ENCODE data around the gene IGF2BP2. TPM values are rescaled to one million over a fixed set of nuclear protein-coding genes. Genes with fewer than 3 reads are reported as not detected.

IGF2BP2 gene
- total and polyA plus RNA-seq, 2 of the 13 experiments (the other 11 are each of a cell fraction or from before 2014, with no cell fraction given): 6.5 to 46.0 TPM

- TF ChIP-seq ZNF569 (CRISPR knock-in tag; IDR thresholded peaks at IDR 0.05; ENCODE audit: borderline replicate concordance) (no peak), TEF (CRISPR knock-in tag; IDR thresholded peaks at IDR 0.05) (no peak), ZNF552 (CRISPR knock-in tag; IDR thresholded peaks at IDR 0.05; ENCODE audit: borderline replicate concordance) (no peak), IKZF5 (CRISPR knock-in tag; IDR thresholded peaks at IDR 0.05) (no peak), CEBPZ (IDR thresholded peaks at IDR 0.05; ENCODE audit: low read length) (no peak), PLRG1 (conservative IDR thresholded peaks at IDR 0.05) (no peak), ZNF883 (CRISPR knock-in tag; IDR thresholded peaks at IDR 0.05; ENCODE audit: not compliant biosample characterization) (no peak), HCFC1 (IDR thresholded peaks at IDR 0.05; ENCODE audit: low read depth, low read length) (no peak), ATF7-NPFF (CRISPR knock-in tag; IDR thresholded peaks at IDR 0.05; ENCODE audit: low read depth) (0 out of 2 replicates have a peak, but pooled peaks have one; percentile 33), ZNF362 (CRISPR knock-in tag; IDR thresholded peaks at IDR 0.05; ENCODE audit: borderline replicate concordance) (no peak), TBP (CRISPR knock-in tag; IDR thresholded peaks at IDR 0.05) (no peak), ZNF703 (CRISPR knock-in tag; IDR thresholded peaks at IDR 0.05; ENCODE audit: borderline replicate concordance) (no peak), DBP (CRISPR knock-in tag; IDR thresholded peaks at IDR 0.05; ENCODE audit: not compliant biosample characterization) (no peak), ZBTB2 (CRISPR knock-in tag; IDR thresholded peaks at IDR 0.05; ENCODE audit: low read depth) (peak; percentile 84), ZNF264 (CRISPR knock-in tag; IDR thresholded peaks at IDR 0.05) (no peak), HOXA5 (CRISPR knock-in tag; IDR thresholded peaks at IDR 0.05) (no peak), SMAD3 (CRISPR knock-in tag; IDR thresholded peaks at IDR 0.05) (no peak), HMG20B (CRISPR knock-in tag; conservative IDR thresholded peaks at IDR 0.05) (no peak)
Observed at GRCh38 chr3:185825006-185825638, at the start of gene IGF2BP2 (continued).
